B cell (primary cell): Measurements from ENCODE around the gene ARHGAP23. TPM values are rescaled to one million over a fixed set of nuclear protein-coding genes. Genes with fewer than 3 reads are reported as not detected.

Experiments
- ATAC-seq: fragments of 200-7000 bp; cut with Tn5 transposase; one replicate; pipeline ENCODE4 v1.10.0; 2021; ENCODE audit warnings: low read depth, mild to moderate bottlenecking, moderate number of reproducible peaks, moderate library complexity
- CTCF ChIA-PET: fragments of 350-600 bp; sonication (Branson Sonifier 250); formaldehyde crosslinking; loops from one replicate; lab custom pipeline; 2021; ENCODE audit warnings: antibody characterized with exemption, inconsistent platforms; lab: Charles Lee
- POLR2A ChIA-PET: fragments of 350-600 bp; sonication (Branson Sonifier 250); formaldehyde crosslinking; loops from one replicate; lab custom pipeline; 2021; ENCODE audit warnings: antibody characterized with exemption; lab: Charles Lee
- DNase-seq: peaks from one replicate; pipeline ENCODE4 v3.0.0; 2013
- H2AFZ ChIP-seq: 2 replicates; pipeline ENCODE4 v1.6.1; 2012; ENCODE audit warnings: mild to moderate bottlenecking, low read depth, low read length; ENCODE audit not compliant: insufficient read depth, poor library complexity, severe bottlenecking
- H3K27ac ChIP-seq, 2 donors: 1 replicate in 1 of 2; 2 replicates in 1 of 2; pipeline ENCODE4 v1.5.1; 2012 to 2013; ENCODE audit warnings: low read length in 2 of 2, mild to moderate bottlenecking in 2 of 2, moderate library complexity in 1 of 2
- H3K27me3 ChIP-seq, 4 experiments: fragments of 200-600 bp in 1 of 4; sonication (generic) in 1 of 4; replicated peaks in 1 of 4; 1 replicate in 2 of 4; 2 replicates in 2 of 4; pipeline versions ENCODE4 v1.6.1 to v1.7.0; 2013 to 2016; ENCODE audit warnings: low read length in 3 of 4, mild to moderate bottlenecking in 2 of 4, mixed read lengths in 1 of 4, moderate library complexity in 1 of 4; ENCODE audit not compliant: insufficient read depth in 4 of 4, control insufficient read depth in 3 of 4; ENCODE audit errors: control extremely low read depth in 1 of 4
- H3K36me3 ChIP-seq, 2 experiments: replicated peaks in 1 of 2; 1 replicate in 1 of 2; 2 replicates in 1 of 2; pipeline versions ENCODE4 v1.6.1 to v1.7.1; 2013; ENCODE audit warnings: low read length in 1 of 2; ENCODE audit not compliant: insufficient read depth in 2 of 2, control insufficient read depth in 1 of 2; ENCODE audit errors: control extremely low read depth in 1 of 2, extremely low read depth in 1 of 2
- H3K4me1 ChIP-seq, 2 donors: fragments of 200-600 bp in 1 of 2; sonication (generic) in 1 of 2; 1 replicate in 1 of 2; 2 replicates in 1 of 2; pipeline versions ENCODE4 v1.5.1 to v1.6.1; 2013 to 2017; ENCODE audit warnings: low read length in 2 of 2; ENCODE audit not compliant: control insufficient read depth in 2 of 2, insufficient read depth in 2 of 2
- H3K4me2 ChIP-seq: replicated peaks from 2 replicates; pipeline ENCODE3; 2012; ENCODE audit warnings: mild to moderate bottlenecking, low read depth, low read length; ENCODE audit not compliant: poor library complexity, severe bottlenecking
- H3K4me3 ChIP-seq, 5 experiments: fragments of 200-600 bp in 1 of 5; sonication (generic) in 1 of 5; 1 replicate in 3 of 5; 2 replicates in 2 of 5; pipeline versions ENCODE4 v1.5.1 to v1.7.0; 2011 to 2016; ENCODE audit warnings: low read length in 4 of 5, mild to moderate bottlenecking in 4 of 5, low read depth in 2 of 5, control low read depth in 1 of 5, moderate library complexity in 1 of 5; ENCODE audit not compliant: insufficient read depth in 1 of 5; ENCODE audit errors: control extremely low read depth in 1 of 5, extremely low read depth in 1 of 5
- H3K79me2 ChIP-seq: fragments of 200-600 bp; sonication (generic); one replicate; pipeline ENCODE4 v1.6.0; 2016; ENCODE audit warnings: low read length; ENCODE audit not compliant: control insufficient read depth, insufficient read depth
- H3K9ac ChIP-seq: fragments of 200-600 bp; sonication (generic); 2 replicates; pipeline ENCODE4 v1.6.1; 2017; ENCODE audit warnings: mild to moderate bottlenecking, low read length, moderate library complexity
- H3K9me3 ChIP-seq, 3 donors: one replicate each; pipeline versions ENCODE4 v1.6.1 to v1.7.1; 2013; ENCODE audit warnings: low read length in 2 of 3; ENCODE audit not compliant: control insufficient read depth in 2 of 3, insufficient read depth in 1 of 3; ENCODE audit errors: control extremely low read depth in 1 of 3
- H4K20me1 ChIP-seq: 2 replicates; pipeline ENCODE4 v1.6.0; 2012; ENCODE audit warnings: mild to moderate bottlenecking, low read length; ENCODE audit not compliant: insufficient read depth, control insufficient read depth, poor library complexity, severe bottlenecking
- H3K27ac Mint-ChIP-seq: one replicate; pipeline ENCODE4 v1.8.0; 2021; ENCODE audit warnings: mixed read lengths
- H3K27me3 Mint-ChIP-seq: one replicate; pipeline ENCODE4 v1.8.0; 2021; ENCODE audit warnings: mixed read lengths
- H3K4me1 Mint-ChIP-seq: one replicate; pipeline ENCODE4 v1.8.0; 2021; ENCODE audit warnings: mixed read lengths
- H3K4me3 Mint-ChIP-seq: one replicate; pipeline ENCODE4 v1.8.0; 2021; ENCODE audit warnings: mixed read lengths
- H3K9me3 Mint-ChIP-seq: one replicate; pipeline ENCODE4 v1.8.0; 2022; ENCODE audit warnings: mixed read lengths; ENCODE audit not compliant: insufficient read depth
- CTCF ChIP-seq: fragments of 200-600 bp; IDR thresholded peaks from one replicate; pipeline ENCODE4 v1.8.0; 2022; ENCODE audit warnings: antibody characterized with exemption, mild to moderate bottlenecking
- EZH2 ChIP-seq: IDR thresholded peaks from 2 replicates; pipeline ENCODE4 v1.6.1; 2012; ENCODE audit warnings: borderline replicate concordance, low read depth, mild to moderate bottlenecking, moderate library complexity, low read length; ENCODE audit not compliant: insufficient read depth, poor library complexity, severe bottlenecking
- WGBS: methylation state at CpG from one replicate; pipeline ENCODE4 v1.1.5; 2013; ENCODE audit warnings: missing lambda C conversion rate; ENCODE audit not compliant: insufficient coverage; 5-methylcytosine and 5-hydroxymethylcytosine counted together
- intact Hi-C: fragments of 100-400 bp; cut with micrococcal nuclease; formaldehyde crosslinking; loops from one replicate; pipeline ENCODE4 v1.10.0; 2022
- polyA plus RNA-seq: library from polyadenylated mRNA; depleted of rRNA; stranded (reverse); fragments of >200 nt; gene quantifications from 2 replicates; pipeline ENCODE4 v1.2.3, GENCODE V29; 2012
- total RNA-seq, 2 donors: library from RNA; stranded (reverse); fragments of 120-200 nt in 1 of 2; gene quantifications; 1 replicate in 1 of 2; 2 replicates in 1 of 2; pipeline versions ENCODE4 v1.2.3 to v1.2.4, GENCODE V29; 2013 to 2022

The ARHGAP23 gene
- total and polyA plus RNA-seq, 2 donors (not counting 1 experiment from before 2014, with no cell fraction given) = 0.07 to 0.12 TPM

- no peak for TF ChIP-seq EZH2
- TF ChIP-seq CTCF = no peak
- no peak overlapping the region for H3K4me3 ChIP-seq
- Mint-ChIP-seq H3K4me1 (no peaks in the 10 kb centered on the region), H3K27me3 (peaks cover 46% of the 10 kb centered on the region), H3K27ac (no peak overlapping the region), H3K9me3 (no peaks in the 10 kb centered on the region), H3K4me3 (no peak overlapping the region)
- ATAC-seq = no peak
- H3K4me2 ChIP-seq = no peak overlapping the region
- no peaks in the 10 kb centered on the region for H3K36me3 ChIP-seq
- no peaks in the 10 kb centered on the region for H3K4me1 ChIP-seq
- no peaks in the 10 kb centered on the region for H4K20me1 ChIP-seq
- H3K27ac ChIP-seq = no peak overlapping the region
- CTCF ChIA-PET = no interaction called here
- DNase-seq = no peak
- POLR2A ChIA-PET = no interaction called here
- no peaks in the 10 kb centered on the region for H3K79me2 ChIP-seq
- intact Hi-C loops = loop anchor here (10.0 kb wide), 1 partner anchor 126 kb away; the partner anchor contains the start of gene ARHGAP23
- H3K9ac ChIP-seq = no peak overlapping the region
- H3K27me3 ChIP-seq = peaks cover 0 to 4% (median 1%) of the 10 kb centered on the region in 4 experiments
- H2AFZ ChIP-seq = no peak overlapping the region
- H3K9me3 ChIP-seq = no peaks in the 10 kb centered on the region
- 94% methylated on average over 8 of the region's 8 CpGs for WGBS
Observed at GRCh38 chr17:38550661-38551060, 122.4 kb downstream of the ARHGAP23 start.

GRCh38 chr17:38551121-38551520 lies 122.9 kb downstream of the ARHGAP23 start:
- Histone ChIP-seq H3K36me3 (no peaks in the 10 kb centered on the region), H3K79me2 (no peaks in the 10 kb centered on the region), H3K4me1 (no peaks in the 10 kb centered on the region), H3K27me3 (peaks cover 0 to 4% (median 1%) of the 10 kb centered on the region in 4 experiments), H3K27ac (no peak overlapping the region), H3K4me2 (no peak overlapping the region), H2AFZ (no peak overlapping the region), H4K20me1 (no peaks in the 10 kb centered on the region), H3K9me3 (no peaks in the 10 kb centered on the region), H3K4me3 (no peak overlapping the region), H3K9ac (no peak overlapping the region)
- ChIA-PET POLR2A (no interaction called here), CTCF (no interaction called here)
- Mint-ChIP-seq H3K4me1 (no peaks in the 10 kb centered on the region), H3K9me3 (no peaks in the 10 kb centered on the region), H3K27ac (no peak overlapping the region), H3K27me3 (peaks cover 47% of the 10 kb centered on the region), H3K4me3 (no peak overlapping the region)
- 88% methylated on average over 8 of the region's 9 CpGs for WGBS
- DNase-seq (no peak), ATAC-seq (no peak)
- TF ChIP-seq CTCF (no peak), EZH2 (no peak)
- intact Hi-C loops = loop anchor here (10.0 kb wide), 1 partner anchor 126 kb away; the partner anchor contains the start of gene ARHGAP23
